Epithelial cell of proximal tubule (primary cell): ENCODE data around the gene RALGAPB. TPM values are rescaled to one million over a fixed set of nuclear protein-coding genes. Genes with fewer than 3 reads are reported as not detected.
"Not testable (repeated sequence)": the region's sequence is repeated elsewhere in the genome, so short reads cannot be mapped to it uniquely, and the experiment has no call there.

Experiments
- DNase-seq: peaks from one replicate; pipeline ENCODE4 v3.0.0-alpha.2; 2011; ENCODE audit warnings: low read depth
- H3K4me3 ChIP-seq: 2 replicates; pipeline ENCODE4 v1.5.1; 2011; ENCODE audit warnings: low read depth, mild to moderate bottlenecking, low read length
- total RNA-seq: library from RNA; depleted of rRNA; stranded (reverse); fragments of >200 nt; gene quantifications from 2 replicates; pipeline ENCODE4 v1.2.3, GENCODE V29; 2015
- TF ChIP-seq, protein P1 (sequence below): conservative IDR thresholded peaks from 2 replicates; pipeline ENCODE4 v1.5.1; 2012; ENCODE audit warnings: low read depth, mild to moderate bottlenecking, low read length

RALGAPB gene
- total RNA-seq, 1 donor from 2014 or later: 19.1 TPM

DNA sequence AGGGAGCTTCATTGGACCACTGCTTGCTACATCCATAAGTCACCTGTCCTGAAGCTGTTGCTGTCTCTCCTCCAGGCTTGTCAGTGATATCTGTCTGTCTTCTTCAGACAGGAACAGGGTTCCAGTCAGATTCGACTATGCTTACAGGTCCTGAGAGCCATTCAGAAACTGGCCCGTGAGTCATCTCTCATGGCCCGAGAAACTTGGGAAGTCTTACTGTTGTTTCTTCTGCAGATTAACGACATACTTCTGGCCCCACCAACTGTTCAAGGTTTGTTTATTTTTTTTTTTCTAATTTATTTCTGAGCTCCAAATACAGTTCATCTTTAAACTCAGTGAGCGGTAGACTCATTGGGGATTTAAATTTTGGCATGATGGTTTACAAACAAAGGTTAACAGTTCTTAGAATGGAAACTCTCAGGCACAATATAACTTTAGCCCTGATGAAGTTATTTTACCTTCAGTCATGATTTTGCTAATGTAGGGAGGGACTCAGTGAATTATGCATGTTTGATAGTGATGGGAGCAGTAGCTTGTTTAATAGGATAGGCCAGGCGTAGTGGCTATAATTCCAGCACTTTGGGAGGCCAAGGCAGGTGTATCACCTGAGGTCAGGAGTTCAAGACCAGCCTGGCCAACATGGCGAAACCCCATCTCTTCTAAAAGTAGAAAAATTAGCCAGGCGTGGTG lies 24.7 kb downstream of the RALGAPB start:
- DNase-seq: no peak
- TF ChIP-seq, protein P1, sequence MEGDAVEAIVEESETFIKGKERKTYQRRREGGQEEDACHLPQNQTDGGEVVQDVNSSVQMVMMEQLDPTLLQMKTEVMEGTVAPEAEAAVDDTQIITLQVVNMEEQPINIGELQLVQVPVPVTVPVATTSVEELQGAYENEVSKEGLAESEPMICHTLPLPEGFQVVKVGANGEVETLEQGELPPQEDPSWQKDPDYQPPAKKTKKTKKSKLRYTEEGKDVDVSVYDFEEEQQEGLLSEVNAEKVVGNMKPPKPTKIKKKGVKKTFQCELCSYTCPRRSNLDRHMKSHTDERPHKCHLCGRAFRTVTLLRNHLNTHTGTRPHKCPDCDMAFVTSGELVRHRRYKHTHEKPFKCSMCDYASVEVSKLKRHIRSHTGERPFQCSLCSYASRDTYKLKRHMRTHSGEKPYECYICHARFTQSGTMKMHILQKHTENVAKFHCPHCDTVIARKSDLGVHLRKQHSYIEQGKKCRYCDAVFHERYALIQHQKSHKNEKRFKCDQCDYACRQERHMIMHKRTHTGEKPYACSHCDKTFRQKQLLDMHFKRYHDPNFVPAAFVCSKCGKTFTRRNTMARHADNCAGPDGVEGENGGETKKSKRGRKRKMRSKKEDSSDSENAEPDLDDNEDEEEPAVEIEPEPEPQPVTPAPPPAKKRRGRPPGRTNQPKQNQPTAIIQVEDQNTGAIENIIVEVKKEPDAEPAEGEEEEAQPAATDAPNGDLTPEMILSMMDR: no peak
- no peak overlapping the region for H3K4me3 ChIP-seq

DNA sequence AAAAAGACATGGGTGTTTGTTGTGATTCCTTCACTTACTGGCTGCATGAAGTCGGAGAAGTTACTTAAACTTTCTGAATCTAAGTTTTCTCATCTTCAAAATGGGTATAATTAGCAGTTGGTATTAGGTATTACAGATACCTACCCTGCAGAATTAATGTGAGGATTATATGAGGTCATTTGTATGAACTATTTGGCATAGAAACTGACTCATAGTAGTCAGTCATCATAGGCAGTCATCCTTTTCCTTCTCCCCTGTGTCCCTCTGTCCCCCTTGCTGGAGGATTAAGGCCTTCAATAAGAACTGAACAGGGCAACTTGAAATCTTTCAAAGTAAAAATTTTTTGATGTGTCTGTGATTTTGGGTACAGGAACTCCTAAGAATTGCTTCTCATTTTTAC lies 26.3 kb downstream of the RALGAPB start:
- TF ChIP-seq, protein P1: no peak
- H3K4me3 ChIP-seq: no peak overlapping the region
- no peak for DNase-seq

GRCh38 chr20:38499366-38499765 lies 26.7 kb downstream of the RALGAPB start:
- TF ChIP-seq, protein P1: no peak
- DNase-seq: no peak
- no peak overlapping the region for H3K4me3 ChIP-seq

DNA sequence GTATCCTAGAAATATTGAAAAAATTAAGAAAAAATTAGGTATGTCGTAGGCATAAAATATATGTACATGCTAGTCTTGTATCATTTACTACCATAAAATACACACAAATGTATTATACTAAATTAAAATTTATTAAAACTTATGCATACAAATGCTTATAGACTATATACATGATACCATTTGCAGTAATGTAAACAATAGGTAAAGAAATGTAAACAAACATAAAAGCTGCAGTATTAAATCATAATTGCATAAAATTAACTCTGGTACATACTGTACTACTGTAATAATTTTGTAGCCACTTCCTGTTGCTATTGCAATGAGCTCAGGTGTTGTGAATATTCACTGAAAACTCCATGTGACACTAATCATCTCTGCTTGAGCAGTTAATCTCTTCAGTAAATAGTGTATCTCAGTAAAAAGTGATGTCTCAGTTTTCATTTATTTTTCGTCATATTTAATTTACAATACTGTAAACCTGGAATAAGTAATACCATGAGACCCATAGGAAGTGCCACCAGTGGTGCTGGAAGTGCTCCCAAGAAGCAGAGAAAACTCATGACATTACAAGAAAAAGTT lies 29.3 kb downstream of the RALGAPB start:
- TF ChIP-seq, protein P1: no peak
- DNase-seq: no peak
- H3K4me3 ChIP-seq: no peak overlapping the region

DNA sequence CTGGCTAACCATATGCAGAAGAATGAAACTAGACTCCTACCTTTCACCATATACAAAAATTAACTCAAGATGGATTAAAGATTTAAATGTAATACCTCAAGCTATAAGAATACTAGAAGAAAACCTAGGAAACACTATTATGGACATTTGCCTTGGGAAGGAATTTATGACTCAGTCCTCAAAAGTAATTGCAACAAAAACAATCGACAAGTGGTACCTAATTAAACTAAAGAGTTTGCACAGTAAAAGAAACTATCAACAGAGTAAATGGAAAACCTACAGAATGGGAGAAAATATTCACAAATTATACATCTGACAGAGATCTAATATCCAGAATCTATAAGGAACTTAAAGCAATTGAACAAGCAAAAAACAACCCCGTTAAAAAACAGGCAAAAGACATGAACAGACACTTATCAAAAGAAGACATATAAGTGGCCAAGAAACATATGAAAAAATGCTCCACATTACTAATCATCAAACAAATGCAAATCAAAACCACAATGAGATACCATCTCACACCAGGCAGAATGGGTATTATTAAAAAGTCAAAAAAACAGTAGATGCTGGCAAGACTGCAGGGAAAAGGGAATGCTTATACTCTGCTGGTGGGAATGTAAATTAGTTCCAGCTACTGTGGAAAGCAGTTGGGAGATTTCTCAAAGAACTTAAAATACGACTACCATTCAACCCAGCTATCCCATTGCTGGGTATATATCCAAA lies 31.9 kb downstream of the RALGAPB start:
- no peak overlapping the region for H3K4me3 ChIP-seq
- TF ChIP-seq, protein P1: no peak
- no peak for DNase-seq

GRCh38 chr20:38505091-38505455 lies 32.4 kb downstream of the RALGAPB start:
- no peak for DNase-seq
- TF ChIP-seq, protein P1: no peak
- H3K4me3 ChIP-seq: no peak overlapping the region

- not testable (repeated sequence) for DNase-seq, H3K4me3 ChIP-seq
Observed at GRCh38 chr20:38511726-38512125, 39.1 kb downstream of the RALGAPB start.
